RPMI7951 (cell line): Measurements from ENCODE around the gene RBFOX1. TPM values are rescaled to one million over a fixed set of nuclear protein-coding genes. Genes with fewer than 3 reads are reported as not detected.

Experiments used
- DNase-seq: peaks from one replicate; pipeline ENCODE4 v3.0.0-alpha.2; 2012; ENCODE audit warnings: low read depth
- total RNA-seq: library from RNA; depleted of rRNA; stranded (reverse); fragments of >200 nt; shearing (Covaris generic); gene quantifications from 2 replicates; pipeline ENCODE4 v1.2.3, GENCODE V29; 2014

The RBFOX1 gene
- total RNA-seq, 1 experiment from 2014 or later = under 0.01 TPM

DNA sequence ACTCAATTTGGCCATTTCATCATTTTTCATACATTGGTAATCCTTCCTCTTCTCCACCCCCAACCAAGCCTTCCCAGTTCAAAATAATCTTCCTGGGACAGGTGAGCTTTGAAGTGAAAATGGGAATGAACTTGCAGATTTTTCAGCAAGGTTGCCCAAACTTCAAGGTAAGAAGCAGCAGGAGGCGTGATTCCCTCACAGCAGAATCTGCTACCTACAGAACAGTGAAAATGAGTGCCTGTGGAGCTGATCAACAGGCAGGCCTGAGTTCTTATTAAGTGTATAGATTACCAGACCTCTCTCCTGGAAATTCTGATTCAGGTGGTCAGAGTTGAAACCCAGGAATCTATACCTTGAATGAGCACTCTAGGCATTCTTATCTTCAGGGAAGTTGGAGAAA lies 356.6 kb downstream of the RBFOX1 start:
- DNase-seq = no peak

DNA sequence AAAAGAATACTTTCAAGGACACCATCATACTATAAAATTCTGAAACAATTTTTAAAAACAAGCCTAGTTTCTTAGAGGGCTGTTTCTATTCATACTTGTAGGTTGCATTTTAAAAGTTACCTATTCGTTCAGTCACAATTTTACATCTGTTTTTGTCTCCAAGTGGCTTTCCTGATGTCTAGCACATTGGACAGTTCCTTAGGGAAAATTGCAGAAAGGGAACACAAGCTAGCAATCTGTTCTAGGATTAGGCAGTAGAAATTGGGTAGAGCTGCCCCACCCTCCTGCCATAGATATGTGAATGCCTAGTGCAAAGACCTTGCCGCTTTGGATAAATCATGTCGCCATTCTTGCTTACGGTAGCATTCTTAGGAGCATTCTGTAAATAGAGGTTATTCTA lies 358.9 kb downstream of the RBFOX1 start:
- no peak for DNase-seq

DNA sequence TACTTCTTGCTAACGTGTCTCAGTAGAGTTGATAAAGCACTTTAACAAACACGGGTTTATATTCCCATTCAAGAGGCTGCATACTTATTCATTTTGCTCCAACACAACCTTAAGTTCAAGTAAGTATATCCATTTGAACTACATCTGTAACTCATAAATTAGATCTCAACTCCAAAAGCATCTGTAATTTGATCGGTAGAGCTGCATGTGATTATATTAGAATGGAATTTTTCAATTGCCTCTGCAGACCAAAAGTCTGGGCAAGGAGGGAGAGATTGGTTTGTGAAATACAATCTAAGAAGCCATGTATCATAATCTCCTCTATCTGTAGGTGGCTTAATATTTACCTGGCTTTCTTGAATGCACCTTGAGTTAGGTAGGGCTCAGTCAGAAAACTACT lies 371.0 kb downstream of the RBFOX1 start:
- DNase-seq = no peak

DNA sequence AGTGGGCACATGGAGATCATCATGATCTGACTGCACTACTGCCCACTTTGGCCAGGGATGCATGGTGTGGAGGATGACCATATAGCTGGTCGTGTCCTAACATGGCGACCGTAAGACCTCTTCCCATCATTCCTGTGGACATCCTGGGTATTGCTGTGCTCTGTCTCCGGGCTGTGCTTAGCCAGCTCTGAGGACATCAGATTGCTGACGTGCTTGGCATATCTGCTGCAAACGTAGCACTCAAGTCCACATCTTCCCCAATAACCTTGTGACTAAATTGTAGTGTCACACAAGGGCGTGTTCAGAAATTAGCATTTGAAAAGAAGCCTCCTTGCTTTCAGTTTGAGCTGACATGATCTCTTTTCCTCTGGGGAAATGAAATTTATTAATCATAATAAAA lies 373.2 kb downstream of the RBFOX1 start:
- DNase-seq = no peak

DNA sequence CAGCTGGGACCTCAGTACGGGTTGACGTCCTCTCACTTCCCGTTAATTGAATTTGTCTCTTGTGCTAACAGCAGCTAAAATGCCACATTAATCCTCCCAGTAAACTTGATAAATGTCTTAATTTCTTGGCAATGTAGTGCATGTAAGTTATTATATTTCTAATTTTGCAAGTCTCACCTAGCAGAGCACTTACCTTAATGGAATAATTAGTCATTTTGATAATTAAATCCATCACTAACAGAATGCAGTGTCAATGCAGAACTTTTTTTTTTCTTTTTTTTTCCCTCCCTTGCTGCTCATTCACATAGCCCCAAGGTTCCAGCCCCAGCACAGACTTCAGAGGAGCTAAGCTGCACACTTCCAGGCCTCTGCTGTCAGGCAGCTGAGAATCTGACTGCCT lies 376.5 kb downstream of the RBFOX1 start:
- DNase-seq = no peak

DNA sequence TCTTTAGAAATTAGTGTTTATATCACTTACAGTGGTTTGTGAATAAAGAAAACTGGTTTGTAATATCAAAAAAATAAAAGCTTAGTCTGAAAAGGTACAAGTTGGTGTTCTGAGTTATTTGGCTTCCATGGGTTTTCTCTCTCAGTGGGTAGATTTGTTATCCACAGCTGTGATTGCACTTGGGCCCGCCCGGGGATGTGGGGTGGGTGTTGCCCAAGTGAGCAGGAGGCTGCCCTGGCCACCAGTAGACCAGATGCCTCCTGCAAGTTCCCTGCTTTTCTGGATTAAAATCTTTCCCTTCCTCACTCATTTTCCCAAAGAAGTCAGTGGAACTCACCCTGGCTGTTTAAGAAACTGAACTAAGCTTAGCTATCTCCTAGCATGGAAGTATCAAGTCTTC lies 380.6 kb downstream of the RBFOX1 start:
- no peak for DNase-seq

DNA sequence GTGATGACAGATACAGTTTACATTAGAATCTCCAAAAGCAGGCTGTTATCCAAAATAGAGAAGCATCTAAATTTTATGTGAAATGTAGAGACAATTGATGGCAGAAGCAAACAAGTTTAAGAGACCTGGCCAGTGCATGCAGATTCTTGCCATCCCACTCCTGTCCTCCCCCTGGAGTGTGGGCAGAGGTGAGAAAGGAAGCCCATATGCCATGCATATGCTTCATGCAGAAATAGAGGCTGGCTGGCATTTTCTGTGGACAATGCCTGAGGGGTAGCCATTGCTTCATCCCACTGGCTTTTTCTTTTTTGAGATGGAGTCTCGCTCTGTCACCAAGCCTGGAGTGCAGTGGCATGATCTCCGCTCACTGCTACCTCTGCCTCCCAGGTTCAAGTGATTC lies 382.1 kb downstream of the RBFOX1 start:
- no peak for DNase-seq

DNA sequence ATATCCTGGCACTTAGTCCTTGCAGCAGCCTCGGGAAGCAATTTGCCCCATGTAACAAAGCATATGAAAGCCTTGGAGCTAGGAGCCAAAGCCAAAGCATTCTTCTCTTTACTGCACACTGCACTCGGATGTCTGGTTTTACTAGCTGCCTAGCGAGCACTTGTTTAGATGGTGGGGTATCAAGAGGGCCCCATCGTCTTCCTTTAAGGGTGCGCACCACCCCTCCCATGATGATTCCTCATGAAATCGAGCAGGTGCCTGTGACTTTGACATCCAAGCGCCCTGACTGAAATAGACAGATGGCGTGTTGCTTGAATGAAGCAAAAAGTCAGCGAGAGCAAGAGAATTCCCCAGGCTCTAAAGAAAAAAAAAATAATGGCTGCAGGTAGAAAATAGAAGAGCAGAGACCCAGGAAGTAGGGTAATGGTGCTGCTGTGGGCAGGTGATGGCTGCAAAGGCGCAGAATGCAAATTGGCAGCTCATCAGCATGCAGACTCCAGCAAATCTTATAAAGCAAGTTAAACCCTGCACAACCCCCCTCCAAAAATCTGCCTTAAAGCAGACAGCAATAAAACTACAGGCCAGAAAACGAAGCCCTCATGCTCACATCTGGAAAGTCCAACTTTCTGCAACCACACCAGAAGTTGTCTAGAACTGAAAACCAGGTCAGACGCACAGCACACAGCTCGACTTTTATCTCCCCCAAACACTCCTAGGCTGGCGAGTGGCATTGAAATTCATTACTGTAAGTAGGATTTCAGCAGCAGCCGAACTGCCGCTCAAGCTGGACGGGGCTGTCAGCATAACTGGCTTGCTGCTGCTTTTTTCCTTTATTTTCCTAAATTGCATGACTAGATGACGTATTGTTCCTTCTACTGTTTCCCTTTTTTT lies 384.3 kb downstream of the RBFOX1 start:
- DNase-seq = no peak

DNA sequence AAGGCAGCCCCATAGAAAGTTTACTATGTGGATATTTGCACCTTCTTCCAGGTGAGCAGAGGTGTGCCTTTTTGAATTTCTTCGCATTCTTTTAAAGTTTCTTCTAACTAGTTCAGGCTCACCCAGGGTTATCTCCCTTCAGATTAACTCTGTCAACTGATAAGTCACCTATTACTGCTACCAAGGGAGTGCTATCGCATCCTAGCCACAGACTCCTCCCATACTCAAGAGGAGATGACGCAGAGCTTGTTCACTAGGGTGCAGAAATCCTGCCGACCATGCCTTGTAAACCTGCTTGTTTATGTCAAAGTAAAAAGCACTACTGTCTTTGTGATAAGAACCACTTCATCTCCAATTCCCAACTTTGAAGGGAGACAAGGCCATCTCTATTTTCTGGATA lies 390.1 kb downstream of the RBFOX1 start:
- no peak for DNase-seq

DNA sequence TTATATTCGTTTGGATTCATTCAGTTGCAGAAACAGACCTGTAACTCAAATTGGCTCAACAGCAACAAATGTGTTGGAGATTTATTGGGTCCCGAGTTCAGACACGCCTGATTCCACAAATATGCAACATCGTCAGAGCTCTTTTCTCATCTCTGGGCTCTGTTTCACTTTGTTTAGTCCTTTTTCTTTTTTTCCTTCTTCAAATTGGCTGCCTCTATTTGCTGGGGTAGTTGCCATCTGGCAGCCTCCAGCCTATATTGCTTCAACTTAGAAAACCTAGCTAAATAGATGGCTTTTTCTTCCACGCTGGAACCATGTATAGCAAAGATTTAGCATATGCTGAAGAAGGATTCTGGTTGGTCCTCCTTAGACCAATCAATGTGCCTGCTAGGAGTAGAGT lies 398.5 kb downstream of the RBFOX1 start:
- no peak for DNase-seq

DNA sequence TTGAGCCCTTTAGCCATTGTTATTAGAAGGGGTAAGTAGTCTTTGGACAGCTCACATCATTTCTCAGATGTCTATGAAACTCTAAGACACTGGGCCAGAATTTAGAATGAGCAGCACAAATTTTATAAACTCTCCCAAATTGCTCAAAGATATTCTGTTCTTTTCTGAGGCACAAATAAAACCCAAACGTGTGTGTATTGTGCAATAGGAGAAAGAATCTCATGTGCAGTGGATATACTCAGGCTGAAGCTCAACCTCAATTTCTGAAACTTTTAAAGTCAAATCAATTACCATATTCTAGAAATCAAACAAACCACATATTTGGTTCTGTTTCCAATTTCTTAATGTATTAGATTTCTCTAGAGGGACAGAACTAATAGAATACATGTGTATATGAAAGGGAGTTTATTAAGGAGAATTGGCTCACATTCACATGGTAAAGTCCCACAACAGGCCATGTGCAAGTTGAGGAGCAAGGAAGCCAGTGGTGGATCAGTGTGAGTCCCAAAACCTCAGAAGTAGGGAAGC lies 403.6 kb downstream of the RBFOX1 start:
- no peak for DNase-seq

DNA sequence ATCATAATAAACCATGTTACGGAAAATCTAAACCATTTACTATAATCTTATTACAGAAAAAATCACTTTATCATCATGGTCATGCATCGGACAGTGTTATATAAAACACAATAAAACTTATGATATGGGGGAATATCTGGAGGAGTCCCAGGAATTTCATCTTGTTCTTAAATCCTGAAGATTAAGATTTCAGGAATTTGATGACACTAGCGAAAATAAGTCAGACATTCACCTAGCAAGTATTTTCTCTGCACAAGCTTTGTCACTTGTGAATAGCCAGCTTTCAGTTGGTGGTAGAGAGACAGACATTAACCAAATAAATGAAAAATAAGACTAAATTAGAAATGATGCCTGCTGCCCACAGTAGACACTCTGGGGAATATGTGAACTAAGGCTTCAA lies 410.0 kb downstream of the RBFOX1 start:
- no peak for DNase-seq

DNA sequence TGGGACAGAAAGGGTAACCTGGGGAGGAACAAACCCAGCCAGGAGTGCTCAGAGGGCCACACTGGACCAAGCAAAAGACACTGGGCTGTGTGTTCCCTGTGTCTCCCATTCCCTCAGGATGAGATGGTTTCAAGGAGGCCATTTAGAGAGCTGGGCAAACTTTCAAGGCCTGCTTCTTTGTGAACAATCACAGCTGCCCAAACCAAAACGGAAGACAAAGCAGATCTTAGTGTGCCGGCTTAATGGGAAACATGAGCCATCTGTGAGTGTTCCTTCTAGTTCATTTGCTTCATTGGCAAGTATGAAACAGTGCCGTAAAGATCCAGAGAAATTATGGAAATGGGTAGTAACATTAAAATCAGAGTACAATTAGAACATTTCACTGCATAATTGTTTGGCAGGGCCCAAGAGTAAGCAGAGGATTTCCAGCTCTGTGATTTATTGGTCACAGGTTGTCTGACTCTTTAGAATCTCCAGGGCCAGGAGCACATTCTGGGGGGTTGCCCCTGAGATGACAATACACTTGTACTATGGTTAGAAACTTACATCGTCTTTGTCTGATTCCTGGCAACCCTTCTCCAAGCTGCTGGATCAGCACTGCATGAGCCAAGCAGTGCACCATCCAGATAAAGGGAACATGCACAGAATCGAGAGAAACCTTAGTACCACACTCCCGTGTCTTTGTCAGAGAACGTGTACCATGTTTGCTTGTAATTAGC lies 412.1 kb downstream of the RBFOX1 start:
- no peak for DNase-seq

DNA sequence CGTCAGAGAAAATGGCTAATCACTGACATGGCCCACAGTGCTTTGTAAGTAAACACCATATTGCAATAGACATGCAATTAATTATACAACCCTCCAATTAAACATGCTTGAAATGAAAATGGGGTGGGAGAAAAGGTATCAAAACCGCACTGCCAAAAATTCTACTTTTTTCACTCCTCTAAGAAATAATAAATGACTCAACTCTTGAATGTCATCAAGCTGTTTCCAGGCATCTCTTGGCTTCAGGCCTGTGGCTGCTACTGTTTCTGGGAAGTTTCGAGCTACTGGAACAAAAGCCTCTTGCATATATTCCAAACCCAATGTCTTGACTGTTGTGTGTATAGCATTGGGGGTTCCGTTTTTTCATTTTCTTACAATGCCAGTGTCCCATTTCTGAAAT lies 412.6 kb downstream of the RBFOX1 start:
- no peak for DNase-seq

DNA sequence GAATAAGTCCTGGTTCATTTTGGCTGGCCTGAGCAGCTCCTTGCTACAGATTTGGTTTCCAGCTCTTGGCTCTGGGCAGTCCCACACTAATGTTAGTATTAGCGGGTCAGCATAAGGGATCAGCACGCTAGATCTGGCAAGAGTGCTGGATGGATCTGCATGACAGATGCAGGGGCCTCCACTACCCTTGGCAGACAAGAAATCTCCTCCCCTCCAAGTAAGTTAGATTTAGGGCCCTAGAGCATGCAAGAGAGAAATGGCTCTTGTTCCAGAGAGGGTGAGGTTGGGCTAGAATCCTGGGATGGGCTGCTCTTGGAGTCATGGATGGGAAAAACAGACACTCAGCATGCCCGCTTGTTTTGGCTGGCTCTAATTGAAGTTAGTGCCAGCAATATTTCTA lies 414.3 kb downstream of the RBFOX1 start:
- DNase-seq = no peak

DNA sequence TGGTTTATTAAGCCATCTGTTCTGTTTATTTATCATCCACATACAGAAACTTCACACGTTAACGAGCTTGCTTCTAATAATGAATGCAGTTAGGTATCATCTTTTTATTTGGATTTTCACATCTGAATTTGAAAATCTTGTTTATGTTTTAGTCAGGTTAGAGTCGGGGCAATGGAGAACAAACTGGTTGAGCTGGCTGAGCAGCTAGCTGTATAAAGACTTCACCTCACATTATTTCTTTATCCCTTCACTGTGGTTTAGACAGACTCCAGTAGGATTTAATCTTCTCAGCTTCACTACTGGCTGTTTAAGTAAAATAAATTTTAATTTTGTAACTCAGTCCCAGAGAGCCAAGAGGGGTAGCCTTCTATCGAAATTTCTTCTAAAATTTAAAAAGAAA lies 415.9 kb downstream of the RBFOX1 start:
- DNase-seq = no peak

DNA sequence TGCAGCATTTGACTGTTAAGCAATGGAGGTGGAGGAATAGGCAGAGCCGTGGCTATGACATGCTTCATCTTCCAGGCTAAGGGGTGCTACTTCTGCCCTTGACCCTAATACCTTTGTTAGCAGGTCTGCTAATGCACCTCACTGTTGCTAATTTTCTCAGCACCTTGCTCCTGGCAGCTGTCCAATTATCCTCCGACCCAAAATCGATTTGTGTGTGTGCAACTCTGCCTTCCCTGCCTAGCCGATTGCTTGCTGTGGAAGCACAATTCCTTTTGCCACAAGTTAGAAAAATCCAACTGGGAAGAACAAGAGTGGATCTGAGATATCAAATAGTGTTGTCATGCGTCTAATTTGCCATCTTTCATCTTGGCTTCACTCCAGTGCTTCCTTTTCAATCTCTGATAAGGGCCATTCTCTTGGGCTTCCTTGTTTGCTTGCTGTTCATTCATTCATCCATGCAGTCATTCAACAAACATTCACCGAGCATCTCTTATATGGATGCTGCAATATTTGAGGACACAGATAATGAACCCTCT lies 422.8 kb downstream of the RBFOX1 start:
- DNase-seq = no peak
